Activated T-cell treated with anti-CD3 and anti-CD28 coated beads for 24 hours (primary cell): ENCODE data around the gene SH3GL2.

Source experiments
- DNase-seq: peaks from one replicate; pipeline ENCODE4 v3.0.0-alpha.2; 2020; ENCODE audit warnings: low read depth

The SH3GL2 gene

GRCh38 chr9:17810728-17811571 lies 232.1 kb downstream of the SH3GL2 start:
- DNase-seq: peak; percentile 5

DNA sequence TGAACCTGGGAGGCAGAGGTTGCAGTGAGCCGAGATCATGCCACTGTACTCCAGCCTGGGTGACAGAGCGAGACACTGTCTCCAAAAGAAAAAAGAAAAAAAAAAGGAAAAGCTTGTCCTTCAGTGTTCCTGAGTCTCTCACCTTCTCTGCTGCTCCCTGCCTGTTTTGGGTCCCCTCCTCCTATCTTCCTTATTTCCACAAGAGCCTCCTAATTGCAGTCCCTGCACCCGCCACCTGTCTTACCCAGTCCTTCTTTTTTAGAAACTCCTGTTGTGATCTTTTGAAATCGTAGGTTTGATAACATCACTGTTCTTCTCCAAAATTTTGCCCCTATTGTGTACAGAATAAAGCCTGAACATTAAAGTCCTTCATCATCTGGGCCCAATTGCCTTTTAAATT lies 234.9 kb downstream of the SH3GL2 start:
- no peak for DNase-seq

- no peak for DNase-seq
Observed at GRCh38 chr9:17816431-17817027, 237.7 kb downstream of the SH3GL2 start.

- no peak for DNase-seq
Observed at GRCh38 chr9:17824191-17824590, 245.3 kb downstream of the SH3GL2 start.

GRCh38 chr9:17824616-17825264 lies 245.9 kb downstream of the SH3GL2 start:
- DNase-seq: no peak

GRCh38 chr9:17825265-17825659 lies 246.4 kb downstream of the SH3GL2 start:
- DNase-seq: no peak

GRCh38 chr9:17829064-17829463 lies 250.2 kb downstream of the SH3GL2 start:
- DNase-seq: no peak

DNA sequence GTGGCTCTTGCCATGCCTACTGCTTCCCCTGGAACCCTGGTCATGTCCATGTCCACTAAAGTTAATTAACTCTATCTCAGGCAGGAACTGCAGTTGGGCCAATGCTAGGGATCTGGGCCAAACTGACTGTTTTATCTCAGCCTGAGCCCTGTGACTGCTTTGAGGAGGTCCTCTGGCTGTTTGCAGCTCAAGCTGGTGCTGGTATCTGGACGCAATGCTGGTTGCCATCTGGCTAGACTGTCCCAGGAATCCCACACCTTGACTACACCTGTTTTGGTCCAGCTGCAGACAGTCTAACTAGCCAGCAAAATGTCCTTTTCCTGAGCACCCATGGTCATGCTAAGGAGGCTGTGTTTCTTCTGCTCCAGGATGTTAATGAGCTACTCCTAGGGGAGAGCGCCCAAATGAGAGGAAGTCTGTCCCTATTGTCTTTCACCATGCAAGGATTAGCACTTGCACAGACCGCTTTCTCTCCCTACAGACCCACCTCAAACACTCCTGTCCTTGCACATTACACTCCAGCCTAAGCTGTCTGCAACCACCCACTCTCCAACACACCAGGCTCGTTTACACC lies 251.0 kb downstream of the SH3GL2 start:
- no peak for DNase-seq

GRCh38 chr9:17832812-17833211 lies 253.9 kb downstream of the SH3GL2 start:
- DNase-seq: no peak

- no peak for DNase-seq
Observed at GRCh38 chr9:17833846-17834245, 255.0 kb downstream of the SH3GL2 start.

DNA sequence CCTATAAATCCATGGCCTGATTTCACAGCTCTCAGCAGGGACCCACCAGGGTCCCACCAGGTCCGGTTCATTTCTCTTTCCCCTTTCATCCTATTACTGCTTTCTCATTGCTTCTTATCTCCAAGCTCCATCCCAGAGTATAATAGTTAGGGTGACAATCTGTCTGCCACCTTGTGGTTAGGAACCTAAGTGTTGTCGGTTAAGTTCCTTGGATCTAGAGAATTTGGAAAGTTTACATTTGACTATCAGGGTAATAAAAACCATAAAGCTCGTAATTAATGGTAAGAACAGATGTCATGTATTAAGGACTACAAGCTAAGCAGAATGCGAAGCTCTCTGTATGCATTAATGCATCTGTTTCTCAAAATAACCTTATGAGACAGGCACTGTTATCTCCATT lies 259.1 kb downstream of the SH3GL2 start:
- no peak for DNase-seq

- DNase-seq: no peak
Observed at GRCh38 chr9:17839776-17840175, 260.9 kb downstream of the SH3GL2 start.

GRCh38 chr9:17843236-17843635 lies 264.4 kb downstream of the SH3GL2 start:
- DNase-seq: no peak
